DMS53 (cell line): ENCODE data around the gene BTN3A1.
"Not testable (repeated sequence)": the region's sequence is repeated elsewhere in the genome, so short reads cannot be mapped to it uniquely, and the experiment has no call there.

ENCODE experiments used
- DNase-seq: peaks from one replicate; lab custom pipeline; 2025; lab: John Stamatoyannopoulos, UW

BTN3A1 gene

GRCh38 chr6:26441977-26442376, 39.9 kb downstream of the BTN3A1 start:
- DNase-seq, result no peak

GRCh38 chr6:26445934-26446667, 44.0 kb downstream of the BTN3A1 start:
- no peak for DNase-seq

- DNase-seq, result no peak
Measured at GRCh38 chr6:26447257-26447656, 45.2 kb downstream of the BTN3A1 start.

GRCh38 chr6:26450240-26450639, 48.2 kb downstream of the BTN3A1 start:
- no peak for DNase-seq

- DNase-seq, result no peak
Measured at GRCh38 chr6:26452631-26453235, 50.7 kb downstream of the BTN3A1 start.

- DNase-seq, result no peak
Measured at GRCh38 chr6:26454631-26455030, 52.6 kb downstream of the BTN3A1 start.

GRCh38 chr6:26455357-26455970, 53.4 kb downstream of the BTN3A1 start:
- DNase-seq, result no peak

- DNase-seq, result peak; percentile 75
Measured at GRCh38 chr6:26457264-26457805, 55.3 kb downstream of the BTN3A1 start.

GRCh38 chr6:26457806-26458688, 56.0 kb downstream of the BTN3A1 start, which contains the start of gene BTN2A1:
Gene BTN2A1, plus strand, starts transcription at chr6:26457955. Its CDS starts 682 bp downstream, at chr6:26458637.
- DNase-seq, result peak; percentile 95

- DNase-seq, result no peak
Measured at GRCh38 chr6:26459023-26459810, 57.1 kb downstream of the BTN3A1 start.

- not testable (repeated sequence) for DNase-seq
Measured at GRCh38 chr6:26461353-26461752, 59.3 kb downstream of the BTN3A1 start.

GRCh38 chr6:26464014-26464413, 61.9 kb downstream of the BTN3A1 start:
- DNase-seq, result no peak

GRCh38 chr6:26464416-26465131, 62.5 kb downstream of the BTN3A1 start:
- no peak for DNase-seq
